GM19043 (cell line): ENCODE measurements around the gene ZNF438.

Experiments used
- ATAC-seq: cut with Tn5 transposase; IDR thresholded peaks from one replicate; pipeline ENCODE4 v1.9.1; 2021; ENCODE audit warnings: low read depth; ENCODE audit not compliant: unreplicated experiment

The ZNF438 gene

DNA sequence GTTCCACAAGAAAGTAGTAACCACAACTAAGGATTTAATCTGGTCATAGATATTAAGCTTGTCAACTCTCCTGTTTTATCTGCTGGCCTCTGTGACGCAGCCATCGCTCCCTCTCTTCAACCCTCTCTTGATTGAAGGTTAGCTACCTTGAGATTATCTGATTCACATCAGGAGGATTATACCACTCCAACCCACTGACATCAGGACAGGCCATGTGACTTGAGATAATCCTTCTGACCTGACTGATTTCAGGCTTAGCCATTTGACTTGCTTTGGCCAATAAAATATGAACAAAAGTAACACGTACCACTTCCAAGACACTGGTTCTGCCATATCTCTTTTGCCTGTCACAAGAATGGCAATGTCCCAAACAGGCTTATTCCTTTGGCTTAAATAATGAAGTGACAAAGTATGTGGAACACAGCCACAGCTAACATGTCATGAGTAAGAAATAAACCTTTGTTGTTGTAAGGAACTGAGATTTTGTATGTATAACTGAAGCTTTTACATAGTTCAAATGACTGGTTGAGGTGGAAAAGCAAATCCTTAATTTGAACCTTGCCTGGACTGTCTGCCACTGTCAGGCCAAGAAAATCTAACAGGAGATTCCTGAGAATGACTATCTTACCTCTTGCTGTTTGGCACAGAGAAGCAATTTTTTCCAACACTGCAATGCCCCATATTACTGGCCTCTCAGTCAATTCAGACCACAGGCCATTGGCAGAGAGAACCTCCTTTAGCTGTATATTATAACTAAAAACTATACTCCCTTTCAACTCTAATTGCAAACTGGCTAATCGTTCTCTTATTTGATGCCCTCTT, 13.9 kb downstream of the ZNF438 start:
- ATAC-seq = no peak

DNA sequence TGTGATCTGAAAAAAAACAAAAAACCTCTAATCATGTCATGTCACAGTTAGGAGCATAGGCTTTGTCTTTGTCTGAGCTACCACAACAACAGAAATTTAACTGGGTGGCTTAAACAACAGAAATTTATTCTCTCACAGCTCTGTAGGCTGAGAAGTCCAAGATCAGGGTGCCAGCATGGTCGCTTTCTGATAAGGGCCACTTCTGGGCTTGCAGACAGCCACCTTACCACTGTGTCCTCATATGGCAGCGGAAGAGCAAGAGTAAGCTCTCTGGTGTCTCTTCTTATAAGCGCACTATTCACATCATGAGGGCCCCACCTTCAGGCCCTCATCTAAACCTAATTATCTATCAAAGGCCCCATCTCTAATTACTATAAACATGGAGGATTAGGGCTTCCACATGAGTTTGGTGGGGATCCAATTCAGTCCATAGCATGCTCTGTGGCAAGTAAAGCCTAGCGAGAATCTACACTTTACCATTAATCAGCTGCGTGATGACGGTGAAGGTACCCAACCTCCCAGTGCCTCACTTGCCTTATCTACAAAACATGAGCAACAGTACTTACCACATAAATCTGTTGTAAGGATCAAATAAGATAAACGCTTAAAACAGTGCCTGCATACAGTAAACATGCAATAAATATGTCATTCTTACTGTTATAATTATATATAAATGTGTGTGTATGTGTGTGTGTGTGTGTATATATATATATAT, 17.3 kb downstream of the ZNF438 start:
- no peak for ATAC-seq

DNA sequence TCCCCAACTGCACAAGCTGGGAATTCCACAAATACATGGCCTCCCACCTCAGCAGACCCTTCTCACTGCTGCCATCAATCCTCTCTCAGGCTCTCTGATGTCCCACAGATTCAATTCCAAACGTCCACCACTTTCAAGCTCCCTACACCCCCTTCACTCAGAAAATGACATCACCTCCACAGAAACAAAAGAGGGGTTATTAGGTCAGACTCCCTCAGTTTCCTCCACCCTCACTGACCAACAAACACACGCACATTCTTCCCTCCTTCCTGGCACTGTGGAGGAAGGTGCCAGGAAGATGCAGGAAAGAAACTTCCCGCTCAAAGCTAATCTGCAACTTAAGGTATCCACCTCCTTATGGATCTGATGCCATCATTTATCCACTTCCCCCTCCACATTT, 18.3 kb downstream of the ZNF438 start:
- no peak for ATAC-seq

DNA sequence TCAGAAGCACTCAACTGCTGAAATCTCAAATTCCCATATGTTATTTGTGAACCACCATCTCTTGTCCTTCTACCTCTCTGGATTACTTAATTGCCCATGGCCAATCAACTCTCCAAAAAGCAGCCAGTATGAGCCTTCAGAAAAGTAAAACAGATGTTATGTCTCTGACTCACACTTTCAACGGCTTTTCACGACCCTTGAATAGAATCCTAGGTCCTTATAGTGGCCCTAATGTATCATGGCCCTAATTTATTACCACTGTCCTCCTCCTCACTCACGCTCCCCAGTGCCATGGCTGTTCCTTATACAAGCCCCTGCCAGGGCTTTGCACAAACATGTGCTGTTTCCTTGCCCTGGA, 20.0 kb downstream of the ZNF438 start:
- ATAC-seq = no peak

DNA sequence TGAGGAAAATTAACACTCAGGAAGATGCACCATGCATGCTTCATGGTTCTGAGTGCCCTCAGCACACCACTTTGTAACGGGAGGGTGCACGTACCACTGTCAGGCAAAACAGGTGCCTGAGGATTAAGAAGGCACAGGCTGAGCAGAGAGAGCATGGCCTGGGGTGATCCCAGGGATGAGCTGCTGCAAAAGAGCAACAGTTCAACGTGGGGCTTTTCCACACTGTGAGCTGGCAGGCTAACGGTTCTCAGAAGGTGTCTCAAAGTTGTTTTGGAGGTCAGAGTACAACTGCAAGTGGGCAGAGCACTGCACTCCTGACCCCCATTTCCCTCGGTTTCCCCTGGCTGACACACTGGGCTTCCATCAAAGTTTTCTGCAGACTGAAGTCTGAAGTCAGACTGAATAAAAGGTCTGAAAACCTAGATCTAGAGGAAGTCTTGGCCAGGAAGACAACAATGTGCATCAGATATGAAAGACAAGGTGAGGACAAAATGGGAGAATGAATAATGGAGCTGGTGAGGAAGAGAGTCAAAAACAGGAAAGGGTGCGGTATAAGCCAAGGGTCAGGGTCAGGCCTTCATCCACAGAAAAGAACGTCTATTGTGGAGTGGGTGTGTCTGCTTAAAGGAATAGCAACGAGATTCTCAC, 20.5 kb downstream of the ZNF438 start:
- ATAC-seq = no peak

DNA sequence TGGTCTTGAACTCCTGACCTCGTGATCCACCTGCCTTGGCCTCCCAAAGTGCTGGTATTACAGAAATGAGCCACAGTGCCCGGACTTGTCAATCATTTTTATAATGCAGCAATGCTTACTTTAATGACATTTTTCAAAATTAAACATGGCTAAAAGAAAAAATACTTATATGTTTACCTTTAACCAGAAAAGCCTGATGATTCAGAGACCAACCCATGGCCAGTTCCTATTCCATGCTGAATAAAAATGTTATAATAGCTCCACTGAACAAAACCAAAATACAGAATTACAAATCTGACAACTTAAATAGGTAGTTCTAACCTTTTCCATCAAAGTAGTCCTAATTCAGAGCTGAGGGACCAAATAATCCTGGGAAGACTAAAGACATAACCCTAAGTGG, 21.6 kb downstream of the ZNF438 start:
- no peak for ATAC-seq

DNA sequence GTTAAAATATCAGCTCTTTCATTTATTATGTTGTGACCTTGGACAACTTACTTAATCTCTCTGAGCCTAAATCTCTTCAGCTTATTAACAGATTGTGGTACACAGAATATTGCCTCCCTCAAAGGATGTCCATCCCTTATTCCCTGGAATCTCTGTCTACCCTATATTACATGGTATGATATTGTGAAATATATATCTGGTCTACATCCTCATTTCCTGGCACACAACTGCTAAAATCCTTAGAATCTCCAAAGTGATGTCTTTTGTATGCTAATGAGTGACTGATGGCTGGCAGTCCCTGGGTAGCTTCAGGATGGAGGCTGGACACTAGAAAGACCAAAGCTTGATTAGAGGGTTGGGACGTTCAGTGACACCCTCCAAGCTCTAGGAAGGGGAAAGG, 25.8 kb downstream of the ZNF438 start:
- ATAC-seq = no peak

DNA sequence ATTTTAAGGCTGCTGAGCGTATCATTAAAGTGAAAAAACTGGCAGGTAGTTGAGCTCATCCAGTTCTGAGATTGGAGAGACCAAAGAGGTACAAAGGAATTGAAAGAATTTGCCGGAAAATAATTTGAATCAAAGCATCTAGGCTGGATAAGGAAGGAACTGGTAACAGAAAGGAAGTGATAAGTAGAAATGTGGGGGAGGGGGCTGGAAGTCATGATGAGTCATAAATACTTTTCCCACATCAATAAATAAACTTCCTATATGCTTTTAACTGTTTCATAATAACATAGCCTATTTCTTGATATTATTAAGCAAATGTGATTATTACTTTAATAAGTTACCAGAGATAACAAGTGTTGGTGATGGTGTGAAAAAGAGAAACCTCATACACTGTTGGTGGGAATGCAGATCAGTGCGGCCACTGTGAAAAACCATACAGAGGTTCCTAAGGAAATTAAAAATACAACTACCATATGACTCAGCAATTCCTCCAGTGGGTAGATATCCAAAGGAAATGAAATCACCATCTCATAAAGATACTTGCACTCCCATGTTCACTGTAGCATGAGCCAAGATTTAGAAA, 27.0 kb downstream of the ZNF438 start:
- no peak for ATAC-seq

DNA sequence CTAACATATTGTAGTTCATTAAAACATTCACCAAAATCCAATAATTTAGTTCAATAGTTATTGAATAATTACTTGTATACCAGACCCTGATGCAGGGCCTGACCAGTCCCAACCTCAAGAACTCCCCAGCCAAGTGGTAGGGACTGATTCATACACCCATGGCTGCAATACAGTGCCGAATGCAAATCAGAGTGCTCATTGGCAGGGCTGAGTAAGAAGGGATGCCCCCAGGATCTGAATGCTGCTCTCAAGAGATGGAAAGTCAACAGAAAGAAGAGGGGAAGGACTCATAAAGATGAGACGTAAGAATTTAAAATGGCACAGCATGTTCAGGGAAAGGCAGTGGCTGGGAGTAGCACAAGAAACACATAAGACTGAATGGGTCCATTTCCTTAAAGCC, 29.9 kb downstream of the ZNF438 start:
- ATAC-seq = no peak

DNA sequence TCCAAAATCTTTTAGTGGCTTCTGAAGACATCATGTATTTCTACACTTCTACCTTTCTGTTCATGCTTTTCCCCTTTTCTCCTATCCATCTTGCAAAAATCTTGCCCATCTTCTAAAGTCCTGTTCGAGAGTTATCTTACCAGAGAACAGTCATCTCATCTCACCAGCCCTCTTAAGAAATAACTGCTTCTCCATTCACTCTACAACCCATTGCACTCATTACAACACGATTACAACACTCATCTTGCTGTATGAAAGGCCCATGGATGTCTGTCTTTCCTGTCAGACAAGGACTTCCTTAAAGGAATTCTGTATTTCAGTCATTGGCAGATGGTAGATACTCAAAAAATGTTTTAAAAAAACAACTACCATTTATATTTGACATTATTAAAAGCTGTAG, 30.8 kb downstream of the ZNF438 start:
- ATAC-seq = no peak

DNA sequence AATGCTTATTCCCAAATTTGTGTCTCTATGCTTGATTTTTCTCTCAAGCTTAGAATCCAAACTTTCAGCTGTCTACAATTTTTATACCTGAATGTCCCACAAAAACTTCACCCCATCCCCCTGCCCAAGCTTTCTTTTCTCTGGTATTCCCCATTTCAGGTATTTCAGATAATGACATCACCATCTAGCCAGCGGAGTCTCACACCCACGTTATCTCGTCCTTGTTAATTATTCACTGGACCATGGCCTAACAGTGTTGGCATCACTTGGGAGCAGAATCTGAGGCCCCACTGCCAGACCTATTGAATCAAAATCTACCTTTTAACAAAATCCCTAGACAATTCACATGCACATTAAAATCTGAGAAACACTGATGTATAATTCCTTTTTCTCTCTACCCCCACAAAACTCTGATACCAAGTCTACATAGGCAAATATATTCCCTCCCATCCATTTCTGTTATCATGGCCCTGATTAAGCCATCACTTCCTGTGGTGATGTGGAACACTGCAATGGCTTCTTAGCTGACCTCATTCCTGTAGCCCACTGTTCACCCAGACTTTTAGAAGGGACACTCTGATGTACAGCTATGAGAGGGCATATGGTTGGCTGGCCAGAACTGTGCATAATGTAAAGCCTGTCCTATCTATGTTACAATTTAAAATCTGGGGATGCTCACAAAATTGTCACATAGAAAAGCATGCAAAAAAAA, 31.4 kb downstream of the ZNF438 start:
- no peak for ATAC-seq

DNA sequence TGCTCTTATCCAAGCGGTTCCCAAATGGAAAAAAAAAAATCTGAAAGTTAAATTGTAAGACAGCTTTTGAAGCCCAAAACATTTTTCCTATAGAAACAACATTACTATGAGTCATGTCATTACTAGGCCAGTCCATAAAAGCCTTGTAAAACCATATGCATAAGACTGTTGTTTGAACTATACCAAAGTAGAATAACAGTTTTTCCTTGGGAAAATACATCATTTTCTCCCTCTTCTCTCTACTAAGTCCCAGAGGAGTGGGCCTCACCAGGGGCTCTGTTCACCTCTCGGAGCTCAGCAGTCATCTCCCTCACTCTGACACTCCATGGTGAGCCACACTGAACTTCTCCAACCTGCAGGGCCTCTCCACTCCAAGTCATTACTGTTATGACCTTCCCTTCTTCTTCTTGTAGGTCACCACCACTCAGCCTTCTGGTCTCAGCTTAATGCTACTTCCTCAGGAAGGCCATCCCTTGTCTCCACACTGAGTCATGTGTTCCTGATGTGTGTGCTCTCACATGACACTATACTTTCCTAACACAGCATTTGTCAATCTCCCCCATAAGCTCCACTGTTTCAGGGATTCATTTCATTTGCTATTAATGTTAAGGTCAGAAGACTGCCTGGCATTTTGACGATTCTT, 32.5 kb downstream of the ZNF438 start:
- no peak for ATAC-seq

DNA sequence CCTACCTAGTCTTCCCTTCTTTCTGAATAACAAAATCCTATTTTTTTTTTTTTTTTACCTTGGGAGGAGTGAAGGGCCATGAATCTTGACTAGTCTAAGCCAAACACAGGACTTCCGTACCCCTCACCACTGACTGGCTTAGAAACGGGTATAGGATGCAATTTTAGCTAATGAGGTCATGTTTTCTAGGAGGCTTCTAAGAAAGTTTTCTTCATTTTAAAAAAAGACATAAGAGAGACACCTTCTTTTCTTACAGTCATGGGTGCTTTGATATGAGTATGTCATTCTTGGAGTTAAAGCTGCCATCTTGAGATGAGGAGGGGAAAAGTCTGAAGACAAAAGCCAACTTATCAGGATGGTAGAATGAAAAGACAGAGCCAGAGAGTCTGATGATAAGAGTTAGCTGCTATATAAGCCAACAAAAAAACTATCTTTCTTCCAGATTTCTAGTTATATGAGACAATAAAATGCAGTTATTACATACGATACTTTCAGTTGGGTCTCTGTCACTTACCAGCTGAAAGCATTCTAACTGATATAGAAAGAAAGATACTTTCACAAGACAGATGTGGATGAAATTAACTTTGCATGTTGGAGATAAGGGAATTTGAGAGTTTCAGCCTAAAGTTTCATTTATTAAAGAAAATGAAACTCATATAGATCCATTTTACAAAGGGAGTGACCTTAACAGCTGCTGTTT, 34.0 kb downstream of the ZNF438 start:
- no peak for ATAC-seq

DNA sequence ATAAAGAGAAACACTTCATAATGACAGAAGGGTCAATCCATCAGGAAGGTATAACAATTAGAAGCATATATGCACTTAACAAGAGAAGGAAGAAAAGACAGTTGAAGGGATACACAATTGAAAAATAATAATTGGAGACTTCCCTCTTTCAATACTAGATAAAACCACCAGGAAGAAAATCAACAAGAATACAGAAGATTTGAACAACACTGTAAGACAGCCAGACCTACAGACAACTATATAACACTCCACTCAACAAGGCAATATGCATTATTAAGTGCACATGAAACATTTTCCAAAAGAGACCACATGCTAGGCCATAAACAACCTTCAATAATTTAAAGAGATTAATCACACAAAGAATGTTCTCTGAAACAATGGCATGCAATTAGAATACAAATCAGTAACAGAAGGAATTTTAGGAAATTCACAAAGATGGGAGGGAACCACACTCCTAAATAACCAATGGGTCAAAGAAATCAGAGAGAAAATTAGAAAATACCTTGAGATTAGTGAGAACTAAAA, 35.1 kb downstream of the ZNF438 start:
- ATAC-seq = no peak

DNA sequence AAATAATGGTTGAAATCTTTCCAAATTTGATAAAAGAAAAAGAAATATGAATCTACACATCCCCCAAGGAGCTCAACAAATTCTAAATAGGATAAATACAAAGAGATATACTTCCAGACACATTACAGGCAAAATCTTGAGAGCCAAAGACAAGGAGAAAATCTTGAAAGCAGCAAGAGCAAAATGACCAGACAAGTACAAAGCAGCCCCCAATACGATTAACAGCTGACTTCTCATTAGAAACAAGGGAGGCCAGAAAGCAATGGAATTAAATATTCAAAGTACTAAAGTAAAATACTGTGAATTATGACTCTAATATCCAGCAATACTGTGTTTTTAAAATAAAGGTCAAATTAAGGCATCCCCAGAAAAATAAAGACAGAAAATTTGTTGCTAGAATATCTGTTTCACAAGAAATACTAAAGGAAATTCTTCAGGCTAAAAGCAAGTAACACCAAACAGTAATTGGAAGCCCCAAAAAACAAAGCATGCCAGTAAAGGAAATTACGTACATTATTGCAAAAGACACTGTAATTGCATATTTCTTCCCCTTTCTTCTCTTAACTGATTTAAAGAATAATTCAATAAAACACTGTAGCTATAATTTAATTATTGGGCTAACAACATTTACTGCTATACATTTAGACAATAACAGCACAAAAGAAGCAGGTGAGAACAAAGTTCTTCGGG, 36.4 kb downstream of the ZNF438 start:
- no peak for ATAC-seq

DNA sequence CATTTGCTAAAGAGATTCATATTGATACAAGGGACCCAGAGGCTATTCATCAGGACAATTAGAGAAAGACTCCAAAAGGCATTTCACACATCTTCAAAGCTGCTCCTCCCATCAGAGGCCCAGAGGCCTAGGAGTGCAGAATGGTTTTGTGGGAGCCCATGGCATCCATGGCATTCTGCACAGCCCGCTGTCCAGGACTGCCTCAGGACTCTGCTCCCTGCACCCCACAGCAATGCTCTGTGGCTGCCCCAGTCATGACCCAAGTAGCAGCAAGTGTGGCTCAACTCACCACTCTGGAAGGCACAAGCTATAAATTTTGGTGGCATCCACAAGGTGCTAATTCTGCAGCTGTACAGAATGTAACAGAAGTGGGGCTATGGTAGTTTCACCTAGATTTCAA, 38.5 kb downstream of the ZNF438 start:
- ATAC-seq = no peak

DNA sequence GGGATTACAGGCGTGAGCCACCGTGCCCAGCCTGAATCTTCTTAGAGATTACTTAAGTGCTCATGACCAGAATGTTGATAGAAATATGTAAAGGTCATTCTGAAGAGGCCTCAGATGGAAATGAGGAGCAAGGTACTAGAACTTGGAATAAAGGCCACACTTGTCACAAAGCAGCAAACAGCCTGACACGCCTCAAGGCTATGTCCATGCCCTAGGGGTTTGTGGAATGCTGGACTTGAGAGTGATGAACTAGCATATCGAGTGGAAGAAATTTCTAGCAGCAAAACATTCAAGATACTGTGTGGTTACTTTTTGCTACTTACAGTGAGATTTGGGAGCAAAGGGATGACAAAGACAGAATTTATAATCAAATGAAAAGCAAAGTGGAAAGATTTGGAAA, 39.0 kb downstream of the ZNF438 start:
- ATAC-seq = no peak

DNA sequence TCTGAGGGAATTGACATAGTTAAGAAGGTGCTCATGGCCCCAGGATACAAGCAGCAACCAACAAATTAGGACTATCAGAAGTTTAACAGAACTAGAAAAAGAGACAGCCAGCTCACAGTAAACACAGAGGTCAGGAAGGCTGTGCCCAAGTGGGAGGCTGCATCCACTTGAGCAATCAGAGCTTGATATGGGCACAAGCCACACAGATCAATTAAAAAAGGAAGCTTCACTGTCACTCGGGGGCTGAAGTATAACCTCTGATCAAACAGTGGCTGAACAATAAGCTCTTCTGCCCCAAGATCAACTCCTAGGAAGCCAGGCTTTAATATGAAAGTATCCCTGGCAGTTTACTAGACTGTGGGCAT, 40.0 kb downstream of the ZNF438 start:
- ATAC-seq = no peak
